Activated naive CD4-positive, alpha-beta T cell treated with anti-CD3 and anti-CD28 coated beads, Interleukin-2, amount 50 U/mL, for 16 hours (primary cell): ENCODE data around the gene UNC80.

Experiments used
- DNase-seq: peaks from one replicate; pipeline ENCODE4 v3.0.0-alpha.2; 2020

Gene UNC80

GRCh38 chr2:210038078-210038477, 266.4 kb downstream of the UNC80 start:
- no peak for DNase-seq

GRCh38 chr2:210046851-210047500, 275.3 kb downstream of the UNC80 start:
- no peak for DNase-seq
